Testis (tissue), 2 donors: Measurements from ENCODE around the gene CPAMD8.

Experiments used
- CTCF ChIP-seq, 3 experiments: fragments of 450-650 bp in 2 of 3; fragments of 200-600 bp in 1 of 3; sonication (generic) in 1 of 3; IDR thresholded peaks; one replicate each; pipeline ENCODE4 v1.5.1; 2016 to 2019; ENCODE audit warnings: antibody characterized with exemption in 3 of 3, mild to moderate bottlenecking in 2 of 3, moderate library complexity in 1 of 3
- POLR2A ChIP-seq: fragments of 450-650 bp; IDR thresholded peaks from one replicate; pipeline ENCODE4 v1.6.1; 2017; ENCODE audit warnings: antibody characterized with exemption, mild to moderate bottlenecking, moderate library complexity

DNA sequence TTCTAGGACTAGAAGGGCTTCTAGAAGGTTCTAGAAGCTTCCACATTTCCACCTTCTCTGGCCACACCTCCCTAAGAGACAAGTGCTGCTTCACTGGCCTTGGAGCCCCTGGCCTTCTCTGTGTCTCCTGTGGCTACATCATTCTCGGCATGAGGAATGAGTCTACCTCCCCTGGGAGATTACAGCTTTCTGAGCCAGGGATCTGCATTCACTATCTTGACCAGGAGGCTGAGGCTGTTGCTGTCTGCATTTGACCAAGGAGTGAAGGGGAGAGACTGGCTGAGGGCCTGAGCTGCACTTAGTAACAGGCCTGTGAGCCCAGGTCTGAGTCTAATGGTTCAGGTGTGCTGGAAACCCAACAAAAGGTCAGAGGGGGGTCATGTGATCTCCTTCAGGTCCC, 5.3 kb downstream of the CPAMD8 start:
- TF ChIP-seq CTCF (IDR thresholded peaks at IDR 0.05) (no peak), POLR2A (no peak)
